Tibial nerve (tissue), 4 donors: Measurements from ENCODE around the gene LRRC4. TPM values are rescaled to one million over a fixed set of nuclear protein-coding genes. Genes with fewer than 3 reads are reported as not detected.

Source experiments
- DNase-seq, 2 donors: peaks; one replicate each; pipeline ENCODE4 v3.0.0-alpha.2; 2019; ENCODE audit warnings: low spot score in 2 of 2
- H3K27ac ChIP-seq, 4 donors: fragments of 200-600 bp; sonication (generic) in 3 of 4; one replicate each; pipeline ENCODE4 v1.5.1; 2017 to 2019; ENCODE audit warnings: mild to moderate bottlenecking in 1 of 4
- H3K27me3 ChIP-seq, 2 donors: fragments of 200-600 bp; sonication (generic) in 1 of 2; one replicate each; pipeline versions ENCODE4 v1.5.1 to v1.6.0; 2017 to 2019
- H3K36me3 ChIP-seq, 3 donors: fragments of 200-600 bp; sonication (generic); one replicate each; pipeline ENCODE4 v1.5.1; 2018 to 2019
- H3K4me1 ChIP-seq, 4 donors: fragments of 200-600 bp; sonication (generic) in 3 of 4; one replicate each; pipeline ENCODE4 v1.5.1; 2017 to 2019
- H3K4me3 ChIP-seq, 4 donors: fragments of 200-600 bp; sonication (generic) in 3 of 4; one replicate each; pipeline ENCODE4 v1.5.1; 2017 to 2019; ENCODE audit warnings: mild to moderate bottlenecking in 1 of 4, moderate library complexity in 1 of 4
- H3K9me3 ChIP-seq, 4 donors: fragments of 200-600 bp; sonication (generic) in 3 of 4; one replicate each; pipeline ENCODE4 v1.5.1; 2017 to 2019
- EP300 ChIP-seq, 2 donors: sonication (generic); formaldehyde crosslinking; IDR thresholded peaks; one replicate each; pipeline ENCODE4 v1.6.1; 2017; ENCODE audit warnings: antibody characterized with exemption in 2 of 2, mild to moderate bottlenecking in 1 of 2
- POLR2A ChIP-seq, 2 donors: fragments of 450-650 bp; IDR thresholded peaks; one replicate each; pipeline ENCODE4 v1.6.1; 2017; ENCODE audit warnings: antibody characterized with exemption in 2 of 2, mild to moderate bottlenecking in 2 of 2, moderate library complexity in 2 of 2
- WGBS, 2 donors: methylation state at CpG; one replicate each; pipeline ENCODE4 v1.1.5; 2018; 5-methylcytosine and 5-hydroxymethylcytosine counted together
- total RNA-seq, 4 donors: library from RNA; depleted of rRNA; stranded (reverse); fragments of >200 nt; gene quantifications; one replicate each; pipeline ENCODE4 v1.1.0, GENCODE V29; 2016
- TF ChIP-seq, protein P1 (sequence below), 5 experiments: fragments of 200-600 bp in 3 of 5; fragments of 450-650 bp in 2 of 5; sonication (generic) in 3 of 5; IDR thresholded peaks; one replicate each; pipeline ENCODE4 v1.5.1; 2016 to 2019; ENCODE audit warnings: antibody characterized with exemption in 5 of 5, mild to moderate bottlenecking in 3 of 5, moderate library complexity in 2 of 5

The LRRC4 gene
- total RNA-seq, 4 donors from 2014 or later = 2.2 to 2.4 (median 2.3) TPM

DNA sequence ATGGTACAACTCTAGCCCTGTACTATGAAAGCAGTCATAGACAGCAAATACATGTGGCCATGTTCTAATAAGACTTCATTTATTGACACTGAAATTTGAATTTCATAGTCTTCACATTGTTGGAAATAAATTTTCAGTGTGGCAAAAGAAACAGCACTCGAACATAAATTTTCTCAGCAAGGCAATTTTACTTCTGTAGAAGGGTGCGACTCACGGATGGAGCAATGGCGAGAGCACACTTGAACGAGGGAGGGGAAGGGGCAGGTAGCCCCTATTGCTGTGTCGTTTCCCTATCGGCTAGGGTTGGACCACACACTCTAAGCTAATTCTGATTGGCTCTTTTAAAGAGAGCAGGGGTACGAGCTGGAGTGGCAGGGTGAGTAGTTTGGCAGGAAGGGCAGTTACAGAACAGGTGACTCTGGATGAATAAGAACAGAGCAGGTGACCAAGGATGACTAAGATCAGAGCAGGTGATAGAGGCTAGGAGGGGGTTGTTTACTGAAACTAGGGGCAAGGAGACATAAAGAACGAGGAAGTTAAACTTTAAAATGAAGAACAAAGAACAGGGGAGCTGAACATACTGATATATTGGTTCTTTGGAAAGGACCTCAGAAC, 52.0 kb downstream of the LRRC4 start:
- TF ChIP-seq, protein P1, sequence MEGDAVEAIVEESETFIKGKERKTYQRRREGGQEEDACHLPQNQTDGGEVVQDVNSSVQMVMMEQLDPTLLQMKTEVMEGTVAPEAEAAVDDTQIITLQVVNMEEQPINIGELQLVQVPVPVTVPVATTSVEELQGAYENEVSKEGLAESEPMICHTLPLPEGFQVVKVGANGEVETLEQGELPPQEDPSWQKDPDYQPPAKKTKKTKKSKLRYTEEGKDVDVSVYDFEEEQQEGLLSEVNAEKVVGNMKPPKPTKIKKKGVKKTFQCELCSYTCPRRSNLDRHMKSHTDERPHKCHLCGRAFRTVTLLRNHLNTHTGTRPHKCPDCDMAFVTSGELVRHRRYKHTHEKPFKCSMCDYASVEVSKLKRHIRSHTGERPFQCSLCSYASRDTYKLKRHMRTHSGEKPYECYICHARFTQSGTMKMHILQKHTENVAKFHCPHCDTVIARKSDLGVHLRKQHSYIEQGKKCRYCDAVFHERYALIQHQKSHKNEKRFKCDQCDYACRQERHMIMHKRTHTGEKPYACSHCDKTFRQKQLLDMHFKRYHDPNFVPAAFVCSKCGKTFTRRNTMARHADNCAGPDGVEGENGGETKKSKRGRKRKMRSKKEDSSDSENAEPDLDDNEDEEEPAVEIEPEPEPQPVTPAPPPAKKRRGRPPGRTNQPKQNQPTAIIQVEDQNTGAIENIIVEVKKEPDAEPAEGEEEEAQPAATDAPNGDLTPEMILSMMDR (IDR thresholded peaks at IDR 0.05) = no peak
- TF ChIP-seq POLR2A (IDR thresholded peaks at IDR 0.05) = no peak
- TF ChIP-seq EP300 (IDR thresholded peaks at IDR 0.05) = no peak
- Histone ChIP-seq H3K27ac (no peak overlapping the region), H3K27me3 (no peaks in the 10 kb centered on the region), H3K4me3 (no peak overlapping the region), H3K4me1 (peaks cover 0 to 10% (median 2%) of the 10 kb centered on the region in 4 donors), H3K36me3 (peaks cover 0 to 10% (median 0%) of the 10 kb centered on the region in 3 donors), H3K9me3 (peaks cover 0 to 8% (median 0%) of the 10 kb centered on the region in 4 donors)
- DNase-seq = no peak
- WGBS, 2 donors = 97 to 98% methylated on average over 9 of the region's 9 CpGs

DNA sequence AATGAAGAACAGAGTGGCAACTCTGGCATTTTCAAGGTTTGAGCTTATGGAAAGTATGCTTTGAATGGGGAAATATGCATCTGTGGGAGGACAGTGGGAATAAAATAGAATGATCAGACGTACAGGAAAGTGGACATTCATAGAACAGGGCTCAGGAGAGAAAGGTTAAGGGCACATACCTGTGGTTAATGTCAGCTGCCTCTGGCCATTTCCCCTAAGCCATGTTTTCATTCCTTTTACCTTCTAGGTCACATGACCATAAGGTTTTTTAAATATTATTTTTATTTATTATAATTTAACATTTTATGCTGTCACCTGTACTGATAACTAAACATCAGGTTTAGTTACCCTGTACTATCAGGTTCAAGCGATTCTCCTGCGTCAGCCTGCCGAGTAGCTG, 52.8 kb downstream of the LRRC4 start:
- Histone ChIP-seq H3K27me3 (no peaks in the 10 kb centered on the region), H3K9me3 (peaks cover 0 to 8% (median 0%) of the 10 kb centered on the region in 4 donors), H3K27ac (no peak overlapping the region), H3K4me3 (no peak overlapping the region), H3K4me1 (peaks cover 0 to 10% (median 2%) of the 10 kb centered on the region in 4 donors), H3K36me3 (peaks cover 0 to 10% (median 0%) of the 10 kb centered on the region in 3 donors)
- no peak for TF ChIP-seq POLR2A (IDR thresholded peaks at IDR 0.05)
- TF ChIP-seq, protein P1 (IDR thresholded peaks at IDR 0.05) = no peak
- TF ChIP-seq EP300 (IDR thresholded peaks at IDR 0.05) = no peak
- DNase-seq = no peak
- WGBS, 2 donors = 85 to 93% methylated on average over 4 of the region's 4 CpGs

Other genes starting within 250 kb of the LRRC4 start
- gene LEP, start 209.8 kb upstream of the LRRC4 start, total RNA-seq = 10 to 100 TPM; 15.9 to 70.7 (median 40.5) TPM